GM18861 (cell line): Measurements from ENCODE around the gene ENPP3.

ENCODE experiments used
- ATAC-seq: cut with Tn5 transposase; IDR thresholded peaks from one replicate; pipeline ENCODE4 v1.9.1; 2021; ENCODE audit not compliant: unreplicated experiment

Gene ENPP3

DNA sequence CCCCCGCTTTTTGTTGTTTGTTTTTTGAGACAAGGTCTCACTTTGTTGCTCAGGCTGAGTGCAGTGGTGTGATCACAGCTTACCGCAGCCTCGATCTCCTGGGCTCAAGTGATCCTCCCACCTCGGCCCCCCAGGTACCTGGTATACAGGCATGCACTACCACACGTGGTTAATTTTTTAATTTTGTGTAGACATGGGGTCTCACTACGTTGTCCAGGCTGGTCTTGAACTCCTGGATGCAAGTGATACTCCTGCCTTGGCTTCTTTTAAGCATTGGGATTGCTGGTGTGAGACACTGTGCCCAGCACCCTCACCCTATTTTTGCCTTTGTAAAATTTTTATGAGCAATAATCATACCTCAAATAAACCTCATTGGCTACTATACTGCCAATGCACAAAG, 5.5 kb downstream of the ENPP3 start:
- ATAC-seq, result no peak

DNA sequence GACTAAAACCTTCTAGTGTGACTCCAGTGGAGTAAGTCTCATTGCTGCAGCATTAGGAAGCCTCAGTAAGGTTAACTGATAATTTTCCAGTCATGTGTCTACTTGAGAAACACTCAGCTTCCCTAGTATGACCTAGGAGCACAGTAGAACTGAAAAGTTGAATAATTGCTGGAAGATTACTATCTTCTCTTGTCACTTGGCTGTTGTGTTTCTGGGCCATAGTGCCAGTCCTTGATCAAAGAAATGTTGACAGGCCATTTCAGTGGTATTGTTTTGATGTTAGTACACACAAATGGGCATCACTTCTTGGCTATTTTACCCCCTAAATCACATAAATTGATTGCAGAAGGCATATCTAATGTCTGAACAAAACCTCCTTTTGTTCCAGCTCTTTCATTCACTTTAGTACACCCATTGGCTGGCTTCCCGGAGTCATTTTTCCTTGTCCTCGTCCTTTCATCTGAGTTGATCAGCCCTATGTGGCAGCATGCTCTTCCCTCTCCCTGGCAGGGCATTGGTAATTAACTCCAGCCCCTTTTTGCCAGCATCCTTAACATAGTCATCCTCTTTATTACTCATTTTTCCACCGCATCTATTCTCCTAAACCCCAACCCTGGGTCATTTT, 6.0 kb downstream of the ENPP3 start:
- ATAC-seq, result no peak

DNA sequence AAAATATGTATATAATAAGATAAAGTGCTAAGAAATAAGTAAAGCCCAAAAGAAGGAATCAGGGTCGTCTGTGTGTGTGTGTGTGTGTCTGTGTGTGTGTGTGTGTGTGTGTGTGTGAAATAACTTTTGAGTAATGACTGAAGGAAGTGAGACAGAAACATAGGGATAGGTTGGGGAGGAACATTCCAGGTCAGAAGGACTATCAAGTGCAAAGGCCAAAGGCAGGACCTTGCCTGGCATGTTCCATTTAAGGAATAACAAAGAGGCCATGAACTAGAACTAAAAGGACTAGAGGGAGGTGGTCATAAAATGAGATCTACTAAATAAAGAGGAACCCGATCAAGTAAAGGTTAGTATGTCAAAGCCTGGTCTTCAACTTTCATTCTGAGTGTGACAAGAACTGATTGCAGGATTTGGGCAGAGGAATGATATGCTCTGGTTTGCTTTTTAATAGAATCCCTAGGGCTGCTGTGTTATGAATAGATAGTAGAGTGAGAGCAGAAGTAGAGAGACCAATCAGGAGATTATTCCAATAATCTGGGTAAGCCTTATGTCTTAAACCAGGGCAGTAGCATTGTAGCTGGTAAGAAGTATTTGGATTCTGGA, 6.9 kb downstream of the ENPP3 start:
- no peak for ATAC-seq

DNA sequence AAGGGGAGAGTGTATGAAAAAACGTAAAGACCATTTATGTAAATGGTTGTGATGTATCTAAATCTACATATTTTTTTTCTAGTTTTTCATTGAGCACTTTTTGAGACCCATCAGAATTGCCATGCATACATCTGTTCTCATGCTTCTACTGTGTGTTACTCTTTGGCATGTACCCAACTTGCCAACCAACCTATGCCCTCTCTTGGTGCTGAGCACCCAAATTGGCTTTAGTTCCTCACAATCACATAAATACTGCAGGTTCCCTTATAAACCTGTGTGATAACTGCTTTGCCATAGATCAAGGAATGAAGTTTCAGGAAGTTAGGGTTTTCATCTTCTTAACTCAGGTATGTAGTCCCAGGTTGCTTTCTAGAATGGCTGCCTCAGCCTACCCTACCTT, 7.8 kb downstream of the ENPP3 start:
- no peak for ATAC-seq

DNA sequence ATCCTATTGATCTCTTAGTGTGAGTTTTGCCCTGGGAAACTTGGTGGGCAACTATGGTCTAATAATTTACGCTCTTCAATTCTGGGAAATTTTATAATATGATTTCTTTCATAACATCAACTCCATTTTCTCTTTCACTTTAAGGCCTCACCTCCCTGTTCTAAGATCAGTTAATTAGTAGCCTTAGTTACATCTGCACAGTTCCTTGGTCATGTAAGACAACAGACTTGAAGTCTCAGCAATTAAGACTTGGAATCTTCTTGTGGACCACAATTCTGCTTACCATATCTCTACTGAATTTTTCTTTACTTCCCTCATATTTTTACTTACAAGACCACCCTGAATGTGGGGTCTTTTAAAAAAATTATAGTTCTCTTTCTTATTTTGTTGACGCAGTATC, 8.7 kb downstream of the ENPP3 start:
- ATAC-seq, result no peak

DNA sequence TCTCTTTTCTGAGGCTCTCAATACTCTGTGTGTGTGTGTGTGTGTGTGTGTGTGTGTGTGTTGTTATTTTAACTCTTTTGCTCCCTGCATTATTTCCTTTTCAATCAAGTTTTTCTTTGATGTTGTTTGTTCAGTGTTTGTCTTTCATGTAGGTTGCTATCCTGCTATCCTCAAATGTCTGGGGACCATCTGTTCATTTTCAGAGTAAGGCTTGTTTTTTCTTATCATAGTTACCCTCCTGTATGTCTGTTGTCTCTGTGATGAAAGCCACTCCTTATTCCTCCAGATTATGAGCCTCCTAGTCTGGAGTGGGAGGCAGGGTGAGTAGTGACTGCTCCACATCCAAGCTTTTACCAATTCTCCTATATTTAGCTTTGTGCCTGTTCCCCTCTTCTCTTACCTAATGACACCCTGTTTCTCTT, 9.2 kb downstream of the ENPP3 start:
- ATAC-seq, result no peak

DNA sequence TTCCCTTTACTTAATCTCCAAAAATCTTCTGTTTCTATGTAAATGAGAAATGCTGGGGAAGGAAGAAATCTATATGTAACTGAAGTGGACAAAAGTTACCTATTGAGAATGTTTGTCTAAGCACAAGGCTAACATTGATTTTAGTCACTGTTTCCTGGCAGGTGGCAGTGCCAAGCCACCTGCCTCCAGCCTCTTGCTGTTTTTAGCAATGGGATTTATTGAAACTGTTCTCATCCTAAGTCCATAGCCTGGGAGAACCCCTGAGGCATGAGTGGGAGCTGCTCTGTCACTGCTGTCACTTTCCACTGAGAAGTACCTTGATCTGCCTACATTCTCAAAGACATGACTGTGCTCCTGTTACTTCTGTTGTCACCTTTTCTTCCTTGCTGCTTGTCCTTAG, 14.7 kb downstream of the ENPP3 start:
- ATAC-seq, result no peak

DNA sequence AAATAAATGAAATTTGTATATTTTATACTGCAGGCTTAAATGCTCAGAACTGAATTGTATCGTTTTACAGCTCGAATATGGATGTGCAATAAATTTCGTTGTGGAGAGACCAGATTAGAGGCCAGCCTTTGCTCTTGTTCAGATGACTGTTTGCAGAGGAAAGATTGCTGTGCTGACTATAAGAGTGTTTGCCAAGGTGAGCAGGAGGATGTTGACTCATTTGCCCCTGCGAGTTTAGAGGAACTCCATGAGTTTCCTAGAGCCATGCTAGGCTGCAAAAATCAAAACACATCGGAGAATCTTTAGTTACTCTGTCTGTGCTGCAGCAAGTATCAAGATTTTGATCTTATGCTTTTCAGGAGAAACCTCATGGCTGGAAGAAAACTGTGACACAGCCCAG, 15.4 kb downstream of the ENPP3 start:
- no peak for ATAC-seq

DNA sequence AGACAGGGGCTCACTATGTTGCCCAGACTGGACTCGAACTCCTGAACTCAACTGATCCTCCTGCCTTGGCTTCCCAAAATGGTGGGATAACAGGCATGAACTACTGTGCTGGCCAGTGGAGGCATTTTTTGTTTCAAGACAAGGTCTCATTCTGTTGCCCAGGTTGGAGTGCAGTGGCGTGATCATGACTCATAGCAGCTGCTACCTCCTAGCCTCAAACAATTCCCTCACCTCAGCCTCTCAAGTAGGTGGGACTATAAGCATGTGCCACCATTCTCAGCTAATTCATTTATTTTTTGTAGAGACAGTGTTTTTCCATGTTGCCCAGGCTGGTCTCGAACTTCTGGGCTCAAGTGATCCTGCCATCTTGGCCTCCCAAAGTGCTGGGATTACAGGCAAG, 17.2 kb downstream of the ENPP3 start:
- ATAC-seq, result no peak

DNA sequence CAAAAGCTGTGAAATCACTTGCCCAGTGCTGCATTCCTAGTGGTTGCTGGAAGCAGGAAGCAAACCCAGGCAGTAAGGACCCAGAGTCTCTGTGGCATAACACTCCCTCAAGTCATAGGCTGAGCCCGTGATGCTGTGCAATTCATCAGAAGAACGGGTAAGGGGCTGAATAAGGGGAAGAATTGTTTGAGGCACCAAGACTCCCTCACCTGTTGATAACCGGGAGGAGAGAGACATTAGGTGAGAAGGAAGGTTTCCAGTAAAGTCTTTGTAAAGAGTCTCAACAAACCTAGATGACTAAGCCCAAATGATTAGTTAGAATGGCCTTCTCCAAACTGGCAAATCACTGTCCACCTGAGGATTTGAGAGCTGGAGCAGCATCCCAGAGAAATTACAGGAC, 18.3 kb downstream of the ENPP3 start:
- ATAC-seq, result no peak

DNA sequence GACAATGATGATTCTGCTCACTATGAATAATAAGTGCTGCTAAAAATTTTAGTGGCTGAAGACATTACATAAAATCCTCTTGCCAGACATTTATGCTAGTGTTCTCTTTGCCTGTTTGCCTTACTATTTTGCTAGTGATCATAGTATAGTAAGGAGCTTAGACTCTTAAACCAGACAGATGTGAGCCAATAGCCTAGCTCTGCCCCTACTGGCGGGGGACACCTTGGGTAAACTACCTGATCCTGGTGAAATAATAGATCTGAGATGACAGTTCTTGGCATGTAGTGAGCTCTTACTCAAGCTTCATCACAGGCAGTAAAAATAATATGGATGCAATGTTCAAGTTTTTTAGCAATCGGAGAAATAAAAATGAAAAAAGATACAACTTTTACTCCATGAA, 18.8 kb downstream of the ENPP3 start:
- no peak for ATAC-seq

DNA sequence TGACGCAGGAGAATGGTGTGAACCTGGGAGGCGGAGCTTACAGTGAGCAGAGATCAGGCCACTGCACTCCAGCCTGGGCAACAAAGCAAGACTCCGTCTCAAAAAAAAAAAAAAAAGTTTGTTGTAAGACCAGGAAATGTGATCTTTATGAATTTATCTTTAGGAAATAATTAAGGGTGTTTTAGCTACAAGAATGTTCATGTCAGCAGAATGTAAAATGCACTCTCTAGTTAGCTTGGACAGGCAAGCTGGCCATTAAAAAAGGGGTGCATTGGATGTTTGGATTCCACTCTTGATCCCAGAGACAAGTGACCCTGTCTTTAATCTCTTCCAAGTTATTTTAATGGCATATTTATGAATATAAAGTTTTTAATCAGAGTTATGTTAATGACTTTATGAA, 19.6 kb downstream of the ENPP3 start:
- no peak for ATAC-seq

DNA sequence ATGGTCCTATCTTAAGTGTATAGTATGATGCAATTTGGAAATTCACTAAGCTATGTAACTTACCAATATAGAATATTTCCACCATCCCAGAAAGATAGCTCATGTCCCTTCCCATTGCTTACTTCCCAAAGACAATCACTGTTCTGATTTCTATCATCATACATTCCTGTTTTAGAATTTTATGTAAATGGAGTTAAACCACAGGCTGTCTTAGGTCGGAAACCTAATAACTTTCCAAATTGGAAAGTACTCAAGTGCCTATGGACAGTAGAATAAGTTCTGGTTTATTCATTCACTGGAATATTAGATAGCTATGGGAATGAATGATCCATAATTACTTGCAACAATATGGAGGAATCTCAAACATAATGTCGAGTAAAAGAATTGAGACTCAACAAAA, 20.1 kb downstream of the ENPP3 start:
- ATAC-seq, result no peak

DNA sequence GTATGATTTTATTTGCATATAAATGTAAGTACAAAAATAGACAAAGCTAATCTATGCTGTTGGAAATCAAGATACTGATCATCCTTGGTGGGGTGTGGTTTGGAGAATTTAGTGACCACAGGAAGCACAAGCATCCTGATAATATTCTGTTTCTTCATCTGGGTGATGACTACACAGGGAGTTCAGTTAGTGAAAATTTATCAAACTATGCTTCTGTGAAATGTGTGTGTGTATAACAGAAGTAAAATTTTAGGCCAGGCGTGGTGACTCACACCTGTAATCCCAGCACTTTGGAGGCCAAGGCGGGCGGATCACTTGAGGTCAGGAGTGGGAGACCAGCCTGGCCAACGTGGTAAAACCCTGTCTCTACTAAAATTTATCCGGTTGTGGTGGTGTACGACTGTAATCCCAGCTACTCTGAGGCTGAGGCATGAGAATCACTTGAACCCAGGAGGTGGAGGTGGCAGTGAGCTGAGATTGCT, 20.6 kb downstream of the ENPP3 start:
- ATAC-seq, result no peak

DNA sequence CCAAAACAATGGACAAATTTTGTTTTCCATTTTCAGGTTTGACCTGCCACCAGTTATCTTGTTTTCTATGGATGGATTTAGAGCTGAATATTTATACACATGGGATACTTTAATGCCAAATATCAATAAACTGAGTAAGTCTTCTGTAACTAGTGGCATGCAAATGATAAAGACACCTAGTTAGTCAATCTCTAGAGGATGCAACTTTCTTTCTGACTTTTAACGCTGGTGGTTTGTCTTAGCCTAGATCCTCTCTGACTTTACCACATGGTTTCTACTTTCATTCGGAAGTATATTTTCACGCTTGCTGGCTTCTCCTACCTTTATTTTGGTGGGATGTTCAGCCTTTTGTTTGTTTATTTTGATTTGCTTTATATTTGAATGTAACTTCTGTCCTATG, 21.2 kb downstream of the ENPP3 start:
- no peak for ATAC-seq

DNA sequence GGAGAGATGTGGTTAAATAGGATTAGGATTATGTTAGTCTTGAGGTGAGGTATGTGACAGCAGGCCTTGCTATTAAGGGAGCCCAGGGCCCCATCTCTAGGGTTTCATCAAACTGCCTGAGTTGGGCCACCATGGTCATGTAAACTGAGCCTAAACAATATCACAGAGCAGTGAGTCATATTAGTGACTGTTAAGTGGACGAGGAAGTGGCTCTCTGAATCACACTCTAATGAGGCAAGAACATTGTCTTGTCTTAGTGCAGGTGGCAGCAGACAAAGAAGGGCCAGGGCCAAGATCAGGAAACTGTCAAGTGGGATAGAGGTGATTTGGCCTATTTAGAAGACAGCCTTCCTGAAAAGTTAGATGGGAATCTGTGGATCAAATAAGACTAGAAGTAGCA, 23.1 kb downstream of the ENPP3 start:
- no peak for ATAC-seq

DNA sequence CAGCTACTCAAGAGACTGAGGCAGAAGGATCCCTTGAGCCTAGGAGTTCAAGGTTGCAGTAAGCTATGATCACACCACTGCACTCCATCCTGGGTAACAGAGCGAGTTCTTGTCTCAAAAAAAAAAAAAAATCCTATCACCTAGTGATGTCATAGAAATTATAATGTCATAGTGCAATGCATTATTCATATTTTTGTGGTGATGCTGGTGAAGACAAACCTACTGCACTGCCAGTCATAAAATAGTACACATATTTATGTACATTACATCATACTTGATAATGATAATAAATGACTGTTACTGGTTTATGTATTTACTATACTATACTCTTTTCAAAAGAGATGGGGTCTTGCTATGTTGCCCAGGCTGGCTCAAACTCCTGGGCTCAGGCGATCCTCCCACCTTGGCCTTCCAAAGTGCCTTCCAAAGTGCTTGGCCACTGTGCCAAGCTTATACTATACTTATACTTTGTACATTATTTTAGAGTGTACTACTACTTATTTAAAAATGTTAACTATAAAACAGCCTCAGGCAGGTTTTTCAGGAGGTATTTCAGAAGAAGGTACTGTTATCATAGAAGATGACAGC, 26.6 kb downstream of the ENPP3 start:
- no peak for ATAC-seq

DNA sequence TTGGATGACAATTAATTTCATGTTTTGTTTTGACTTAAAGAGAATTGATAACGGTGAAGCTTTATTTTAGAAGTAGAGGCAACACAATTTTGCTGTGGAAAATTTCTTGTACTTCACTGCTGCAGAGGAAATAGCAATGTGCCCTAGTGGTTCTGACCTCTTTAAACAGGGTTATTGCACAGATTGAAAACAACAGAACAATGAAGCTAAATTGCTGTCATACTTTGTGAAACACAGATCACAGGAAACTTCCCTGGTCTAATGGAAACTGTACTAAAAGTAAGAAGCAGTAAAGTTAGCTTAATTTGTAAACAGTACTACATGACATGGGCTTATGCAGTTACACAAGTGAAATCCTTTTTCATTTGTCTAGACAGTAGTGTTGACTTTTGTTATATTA, 32.8 kb downstream of the ENPP3 start:
- ATAC-seq, result no peak

DNA sequence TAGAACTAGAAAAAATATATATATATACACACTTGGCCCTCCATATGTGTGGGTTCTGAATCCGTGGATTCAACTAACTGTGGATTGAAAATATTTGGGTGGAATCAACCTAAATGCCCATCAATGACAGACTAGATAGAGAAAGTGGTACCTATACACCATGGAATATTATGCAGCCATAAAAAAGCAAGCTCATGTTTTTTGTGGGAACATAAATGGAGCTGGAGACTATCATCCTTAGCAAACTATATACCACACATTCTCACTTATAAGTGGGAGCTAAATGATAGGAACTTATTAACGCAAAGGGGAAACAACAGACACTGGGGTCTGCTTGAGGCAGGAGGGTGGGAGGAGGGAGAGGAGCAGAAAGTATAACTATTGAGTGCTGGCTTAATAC, 36.1 kb downstream of the ENPP3 start:
- ATAC-seq, result no peak

DNA sequence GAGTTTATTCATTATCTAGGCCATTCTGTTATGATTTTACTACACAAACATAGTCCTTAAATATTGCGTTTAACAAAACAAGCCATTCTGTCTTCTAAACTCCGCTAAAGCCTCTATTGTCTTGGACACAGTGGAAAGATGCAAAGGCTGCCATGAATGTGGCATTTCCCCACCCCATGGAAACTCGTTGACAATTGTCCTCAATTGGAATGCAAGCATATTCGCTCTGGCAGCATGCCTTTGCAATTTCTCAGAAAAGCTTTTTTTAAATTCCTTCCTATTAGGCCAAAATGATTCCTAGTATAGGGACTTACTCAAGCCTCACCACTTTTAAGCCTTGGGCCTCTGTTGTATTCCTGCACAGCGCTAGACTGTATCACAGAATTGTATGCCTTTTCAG, 41.3 kb downstream of the ENPP3 start:
- no peak for ATAC-seq

DNA sequence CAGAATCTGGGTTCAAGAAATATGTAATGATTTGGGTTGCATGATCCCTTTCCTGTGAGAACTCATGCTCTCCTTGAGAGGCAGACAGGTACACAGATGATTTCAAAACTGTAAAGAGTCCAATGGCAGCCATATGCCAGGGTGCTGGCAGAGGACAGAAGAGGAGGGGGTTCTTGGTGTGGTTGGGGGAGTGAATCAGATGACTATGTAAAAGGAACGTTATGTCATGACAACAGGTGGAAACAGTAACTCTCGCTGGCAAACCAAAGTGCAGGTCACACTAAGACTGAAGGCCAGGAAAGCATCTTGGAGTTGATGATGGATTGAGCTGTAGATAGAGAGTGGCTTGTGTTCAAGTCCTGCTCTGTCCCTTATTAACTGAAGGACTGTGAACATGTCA, 43.8 kb downstream of the ENPP3 start:
- ATAC-seq, result no peak

DNA sequence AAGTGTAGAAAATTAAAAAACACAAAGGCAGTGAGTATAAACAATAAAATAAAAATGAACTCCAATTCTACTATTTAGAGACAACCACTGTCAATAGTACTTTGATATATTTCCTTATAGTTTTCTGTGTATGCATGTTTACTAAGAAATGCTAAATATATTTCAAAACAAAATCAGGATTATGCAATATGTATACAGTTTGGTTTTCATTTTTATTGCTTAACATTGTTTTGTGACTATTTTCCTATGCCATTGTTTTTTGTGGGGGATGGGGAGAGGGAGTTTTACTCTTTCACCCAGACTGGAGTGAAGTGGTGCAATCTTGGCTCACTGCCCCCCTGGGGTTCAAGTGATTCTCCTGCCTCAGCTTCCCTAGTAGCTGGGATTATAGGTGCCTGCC, 44.5 kb downstream of the ENPP3 start:
- no peak for ATAC-seq

DNA sequence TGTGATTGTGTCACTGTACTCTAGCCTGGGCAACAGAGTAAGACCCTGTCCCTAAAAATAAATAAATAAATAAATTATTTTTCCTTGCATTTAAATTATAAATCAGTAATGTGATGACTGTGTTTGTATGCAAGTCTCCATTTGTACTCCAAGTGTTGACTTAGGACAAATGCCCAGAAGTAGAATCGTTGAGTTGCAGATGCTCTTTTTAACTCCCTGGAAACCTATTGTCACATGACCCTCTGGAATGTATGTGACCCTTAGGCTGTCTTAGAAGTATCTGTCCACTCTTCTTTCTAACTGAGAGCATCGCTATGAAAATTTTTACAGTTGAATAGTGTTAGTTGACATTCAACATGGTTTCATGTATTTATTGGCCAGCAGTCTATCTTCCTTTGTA, 45.3 kb downstream of the ENPP3 start:
- ATAC-seq, result no peak
